Measurements from ENCODE around the gene DPYD. TPM values are rescaled to one million over a fixed set of nuclear protein-coding genes. Genes with fewer than 3 reads are reported as not detected.

Gene DPYD
- polyA plus RNA-seq, 10 donors, result 5.3 to 11.2 (median 7.3) TPM

GRCh38 chr1:97841338-97841737, 79.5 kb downstream of the DPYD start:
- no peak for DNase-seq

GRCh38 chr1:97837161-97837560, 83.7 kb downstream of the DPYD start:
- no peak for DNase-seq

DNA sequence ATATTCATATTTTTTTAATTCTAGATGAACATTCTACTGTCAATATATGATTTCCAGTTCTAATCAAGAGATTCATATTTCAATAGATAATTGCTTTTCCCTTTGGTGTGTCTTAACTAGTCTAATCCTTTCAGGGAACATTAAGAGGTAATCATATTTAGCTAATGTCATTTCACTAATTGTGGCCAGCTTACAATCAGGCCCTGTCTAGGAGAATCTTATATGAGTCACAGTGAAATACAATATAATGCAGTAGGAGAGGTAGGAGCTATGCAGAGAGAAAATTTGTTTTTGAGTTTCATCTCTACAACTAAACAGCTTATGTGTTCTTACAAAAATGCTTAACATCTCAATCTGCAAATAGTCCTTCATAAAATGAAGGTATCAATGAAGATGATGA, 85.9 kb downstream of the DPYD start:
- no peak for DNase-seq

- no peak for DNase-seq
Observed at GRCh38 chr1:97833881-97834280, 87.0 kb downstream of the DPYD start.

- peak; percentile 45 to 81 (median 65) for DNase-seq
Observed at GRCh38 chr1:97832481-97832880, 88.4 kb downstream of the DPYD start.

- peak in 1 of 3 donors; percentile 9 for DNase-seq
Observed at GRCh38 chr1:97827887-97828286, 92.9 kb downstream of the DPYD start.

GRCh38 chr1:97826820-97827219, 94.0 kb downstream of the DPYD start:
- DNase-seq, result no peak

DNA sequence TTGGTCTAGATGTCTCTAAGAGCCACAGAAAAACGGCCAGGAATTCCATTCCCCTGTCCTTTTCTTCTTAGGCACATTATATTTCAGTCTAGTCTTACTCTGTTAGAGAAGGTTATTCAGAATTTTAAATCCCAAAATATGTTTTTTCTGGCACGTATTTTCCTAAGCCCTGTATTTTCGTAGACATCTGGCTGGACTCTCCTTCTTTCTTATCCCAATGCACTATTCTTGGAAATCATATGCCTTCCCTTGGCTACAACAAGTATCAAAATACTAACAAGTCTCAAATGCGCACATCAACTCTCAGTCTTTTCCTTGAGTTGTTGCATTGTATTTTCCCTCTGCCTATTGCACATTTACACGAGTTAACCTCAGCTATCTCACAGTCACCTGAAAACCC, 96.2 kb downstream of the DPYD start:
- peak; percentile 61 to 82 (median 66) for DNase-seq

DNA sequence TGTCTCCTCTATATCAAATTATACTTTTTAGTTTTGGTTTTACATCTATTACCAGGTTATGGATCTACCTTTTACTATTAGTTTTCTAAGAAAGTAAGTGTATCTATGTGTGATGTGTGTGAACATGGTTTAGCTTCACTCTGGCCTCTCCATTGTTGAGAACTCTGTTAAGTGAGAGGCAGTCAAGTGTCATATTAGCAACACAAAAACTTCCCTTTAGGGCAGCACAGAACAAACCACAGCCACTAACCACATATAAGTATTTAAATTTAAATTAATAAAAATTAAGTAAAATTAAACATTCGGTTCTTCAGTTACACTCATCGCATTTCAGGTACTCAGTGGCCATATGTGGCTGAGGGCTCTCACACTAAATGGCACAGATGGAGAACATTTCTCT, 96.6 kb downstream of the DPYD start:
- no peak for DNase-seq

DNA sequence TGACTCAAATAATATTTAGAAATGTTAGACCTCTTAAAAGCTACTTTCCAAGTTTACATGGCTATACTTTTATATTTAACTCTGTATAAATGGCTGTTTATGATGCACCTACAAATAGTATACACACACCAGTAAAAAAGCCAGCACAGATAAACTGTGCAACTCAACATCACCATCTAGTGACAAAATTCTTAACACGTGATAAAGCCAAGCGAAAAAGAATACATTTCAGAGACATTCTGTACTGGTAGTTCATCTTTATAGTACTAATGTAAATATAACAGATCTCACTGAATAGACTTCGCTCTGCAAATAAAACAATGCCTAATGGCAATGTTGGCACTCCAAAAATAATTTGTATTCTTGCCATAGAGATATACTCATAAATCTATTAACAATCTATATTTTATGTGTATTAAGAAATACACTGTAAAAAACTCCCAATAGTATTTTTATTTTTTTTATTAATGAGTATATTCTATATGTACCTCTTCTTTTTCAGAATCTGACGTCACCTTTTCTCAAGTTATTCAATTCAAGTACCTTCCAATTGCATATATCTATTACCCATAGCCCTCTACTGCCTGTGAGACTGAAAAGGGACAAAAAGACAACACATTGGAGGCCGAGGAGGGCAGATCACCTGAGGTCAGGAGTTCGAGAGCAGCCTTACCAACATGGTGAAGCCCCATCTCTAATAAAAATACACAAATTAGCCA, 100.2 kb downstream of the DPYD start:
- DNase-seq, result peak in 2 of 3 donors; percentile 34 to 50

GRCh38 chr1:97816927-97817326, 103.9 kb downstream of the DPYD start:
- no peak for DNase-seq

DNA sequence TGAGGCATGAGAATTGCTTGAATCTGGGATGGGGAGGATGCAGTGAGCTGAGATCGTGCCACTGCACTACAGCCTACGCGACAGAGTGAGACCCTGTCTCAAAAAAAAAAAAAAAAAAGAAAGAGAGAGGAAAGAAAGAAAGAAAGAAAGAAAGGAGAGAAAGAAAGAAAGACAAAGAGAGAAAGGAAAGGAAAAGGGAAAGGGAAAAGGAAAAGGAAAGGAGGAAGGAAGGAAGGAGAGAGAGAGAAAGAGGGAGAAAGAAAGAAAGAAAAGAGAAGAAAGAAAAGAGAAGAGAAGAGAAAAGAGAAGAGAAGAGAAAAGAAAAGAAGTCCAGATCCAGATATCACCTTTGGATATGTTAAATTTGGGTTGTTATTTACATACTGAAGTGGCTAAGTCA, 106.0 kb downstream of the DPYD start:
- no peak for DNase-seq

DNA sequence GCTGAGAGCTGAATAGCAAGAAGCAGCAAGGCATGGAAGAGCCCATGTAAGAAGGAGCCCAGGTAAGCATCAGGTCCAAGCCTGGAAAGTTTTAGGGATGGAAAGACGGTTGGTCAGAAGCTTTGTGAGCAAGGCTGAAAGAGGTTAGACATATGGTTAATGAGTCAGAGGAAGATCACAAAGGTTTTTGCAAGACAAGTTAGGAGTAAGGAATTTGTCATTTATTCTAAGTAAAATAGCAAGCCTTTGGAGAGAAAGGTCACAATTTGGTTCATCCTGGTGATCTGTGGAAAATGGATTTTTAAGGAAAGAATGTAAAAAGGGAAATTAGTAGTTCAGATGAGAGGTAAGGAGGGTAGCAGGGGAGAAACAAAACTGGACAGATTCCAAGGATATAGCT, 106.7 kb downstream of the DPYD start:
- no peak for DNase-seq

DNA sequence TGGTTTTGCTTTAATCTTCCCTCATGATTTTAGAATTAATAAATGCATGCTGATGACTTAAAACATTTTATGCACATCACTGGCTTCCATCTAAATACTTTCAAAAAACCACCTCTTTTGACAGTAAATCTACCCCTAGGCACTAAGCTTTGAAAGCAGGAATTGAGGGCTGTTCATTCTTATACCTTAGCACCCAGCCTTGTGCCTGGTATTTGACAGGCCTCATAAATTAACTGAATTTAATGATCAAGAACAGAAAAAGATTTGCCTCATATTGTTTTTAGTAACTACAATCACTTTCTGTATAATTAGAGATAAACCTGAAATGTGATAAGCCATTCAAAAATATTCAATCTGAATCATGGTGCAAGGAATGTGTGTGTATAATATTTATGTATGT, 108.8 kb downstream of the DPYD start:
- no peak for DNase-seq

DNA sequence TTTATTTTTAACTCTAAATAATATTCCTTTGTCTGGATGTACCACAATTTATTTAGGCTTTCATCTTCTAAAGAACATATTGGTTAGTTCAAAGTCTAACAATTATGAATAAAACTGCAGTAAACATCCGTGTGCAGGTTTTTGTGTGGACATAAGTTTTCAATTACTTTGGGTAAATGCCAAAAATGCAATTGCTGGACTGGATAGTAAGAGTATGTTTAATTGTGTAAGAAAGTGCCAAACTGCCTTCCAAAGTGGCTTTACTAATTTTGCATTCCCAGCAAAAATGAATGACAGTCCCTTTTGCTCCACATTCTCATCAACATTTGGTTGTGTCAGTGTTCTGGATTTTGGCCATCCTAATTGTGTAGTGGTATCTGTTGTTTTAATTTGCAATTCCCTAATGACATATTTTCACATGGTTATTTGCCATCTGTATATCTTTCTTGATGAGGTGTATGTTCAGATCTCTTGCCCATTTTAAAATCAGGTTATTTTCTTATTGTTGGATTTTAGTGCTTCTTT, 113.8 kb downstream of the DPYD start:
- no peak for DNase-seq

DNA sequence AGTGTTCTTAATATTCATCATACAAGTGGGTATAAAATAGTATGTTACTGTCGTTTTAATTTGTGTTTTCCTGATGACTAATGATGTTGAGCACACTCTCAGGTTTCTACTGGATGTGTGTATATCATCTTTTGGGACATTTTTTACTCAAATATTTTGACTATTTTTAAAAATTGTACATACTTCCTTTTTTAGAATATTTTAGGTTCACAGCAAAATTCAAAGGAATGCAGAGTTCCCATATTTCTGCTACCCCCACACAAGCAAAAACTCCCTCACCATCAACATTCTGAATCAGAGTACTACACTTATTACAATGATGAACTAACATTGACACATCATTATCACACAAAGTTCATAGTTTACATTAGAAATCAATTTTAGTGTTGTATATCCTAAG, 114.5 kb downstream of the DPYD start:
- no peak for DNase-seq

DNA sequence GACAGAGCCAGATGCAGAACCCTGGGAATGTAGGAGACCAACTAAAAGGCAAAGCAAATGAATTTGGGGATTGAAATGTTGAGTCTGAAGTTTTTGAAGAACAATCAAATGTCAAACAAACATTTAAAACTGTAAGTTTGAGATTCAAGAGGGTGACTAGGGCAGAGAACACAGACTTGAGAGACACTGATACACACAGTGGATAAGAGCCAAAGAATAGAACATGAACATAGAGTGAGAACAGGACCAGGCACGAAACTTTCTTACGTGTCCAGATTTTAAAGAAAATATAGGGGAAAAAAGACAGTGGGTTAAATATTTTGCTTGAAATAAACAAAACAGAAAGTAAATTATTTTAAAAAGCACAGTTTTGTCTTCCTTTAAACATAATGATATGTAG, 115.7 kb downstream of the DPYD start:
- DNase-seq, result no peak

DNA sequence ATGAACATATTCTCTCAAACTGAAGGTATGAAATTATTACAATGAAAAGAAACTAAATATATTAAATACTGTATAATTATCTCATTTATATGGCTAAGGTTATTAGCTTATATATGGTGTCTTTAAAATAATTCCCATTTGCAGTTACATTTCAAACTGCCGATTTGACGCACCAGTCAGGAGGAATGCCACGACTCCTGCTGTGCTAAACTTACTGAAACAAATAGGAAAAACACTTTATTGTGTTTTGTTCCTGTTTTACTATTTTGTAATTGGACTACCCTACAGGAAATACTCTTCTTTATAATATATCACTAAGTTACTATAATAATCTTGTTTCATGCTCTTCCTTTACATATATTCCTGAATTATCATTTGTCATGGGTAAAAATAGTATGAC, 117.8 kb downstream of the DPYD start:
- no peak for DNase-seq

DNA sequence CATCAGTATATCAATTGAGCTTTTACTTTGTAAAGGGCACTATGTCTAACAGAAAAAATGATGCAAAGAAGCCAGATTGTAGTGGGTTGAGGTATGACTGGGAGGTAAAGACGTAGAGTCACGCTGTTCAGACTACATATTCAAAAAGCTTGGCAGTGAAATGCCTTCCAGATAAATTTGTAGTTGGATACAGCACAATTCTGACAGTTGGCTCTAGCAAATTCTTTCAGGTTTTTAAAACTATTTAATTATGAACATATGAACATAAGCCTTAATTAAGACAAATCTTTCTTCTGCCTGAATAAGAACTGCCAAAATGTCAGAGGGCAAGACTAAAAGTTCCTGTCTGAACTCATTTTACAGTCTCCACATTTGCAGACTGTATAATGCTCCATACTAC, 118.8 kb downstream of the DPYD start:
- no peak for DNase-seq

DNA sequence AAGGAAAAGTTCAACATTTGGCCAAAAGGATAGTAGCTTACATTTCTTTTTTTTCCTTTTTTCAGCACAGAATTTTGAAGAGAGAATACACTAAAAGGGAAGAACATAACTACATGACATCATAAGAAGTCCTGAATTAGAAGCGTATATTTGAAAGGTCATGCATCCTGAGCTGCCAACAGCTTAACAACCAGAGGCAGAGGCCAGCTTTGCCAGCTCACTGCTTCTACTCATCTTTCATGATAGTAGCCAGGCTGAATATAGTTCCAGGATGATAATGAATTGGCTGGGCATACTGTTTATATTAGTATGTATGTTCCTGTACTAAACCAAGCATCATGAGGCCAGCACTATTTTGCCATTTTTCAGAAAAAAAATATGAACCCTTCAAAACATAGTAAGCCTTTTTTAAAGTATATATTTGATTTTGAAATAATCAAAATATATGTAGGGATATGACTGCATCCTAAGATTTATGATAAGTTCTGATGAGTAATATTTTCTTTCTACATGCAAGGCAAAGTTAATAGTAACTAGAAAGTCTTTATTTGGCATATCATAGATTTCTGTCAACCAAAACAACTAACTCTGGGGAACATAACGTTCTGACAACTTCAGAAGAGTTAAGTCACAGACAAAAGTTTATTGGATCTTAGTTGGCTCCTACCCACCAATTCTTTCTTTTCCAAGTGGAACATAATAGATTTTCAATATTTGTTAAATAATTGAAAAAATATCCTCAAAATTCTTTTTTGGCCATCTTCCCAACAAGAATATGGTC, 123.2 kb downstream of the DPYD start:
- peak in 1 of 3 donors; percentile 45 for DNase-seq

- peak in 1 of 3 donors; percentile 32 for DNase-seq
Observed at GRCh38 chr1:97796711-97797110, 124.1 kb downstream of the DPYD start.

- no peak for DNase-seq
Observed at GRCh38 chr1:97792655-97793054, 128.2 kb downstream of the DPYD start.

GRCh38 chr1:97791251-97791650, 129.6 kb downstream of the DPYD start:
- DNase-seq, result no peak

Data from muscle of back (tissue), 11 donors.